ENCODE data around the gene SMIM29.
A peak's percentile ranks its signal among the peaks of the same experiment; 100 is the strongest.
"Not testable (repeated sequence)": the region's sequence is repeated elsewhere in the genome, so short reads cannot be mapped to it uniquely, and the experiment has no call there.

The SMIM29 gene

DNA sequence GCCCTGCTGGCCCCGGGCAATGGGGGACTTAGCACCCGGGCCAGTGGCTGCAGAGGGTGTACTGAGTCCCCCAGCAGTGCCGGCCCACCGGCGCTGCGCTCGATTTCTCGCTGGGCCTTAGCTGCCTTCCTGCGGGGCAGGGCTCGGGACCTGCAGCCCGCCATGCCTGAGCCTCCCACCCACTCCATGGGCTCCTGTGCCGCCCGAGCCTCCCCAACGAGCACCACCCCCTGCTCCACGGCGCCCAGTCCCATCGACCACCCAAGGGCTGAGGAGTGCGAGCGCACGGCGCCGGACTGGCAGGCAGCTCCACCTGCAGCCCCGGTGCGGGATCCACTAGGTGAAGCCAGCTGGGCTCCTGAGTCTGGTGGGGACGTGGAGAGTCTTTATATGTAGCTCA, 20.3 kb upstream of the SMIM29 start:
- not testable (repeated sequence) for DNase-seq (ENCODE audit: low read depth in 3 of 3)

DNA sequence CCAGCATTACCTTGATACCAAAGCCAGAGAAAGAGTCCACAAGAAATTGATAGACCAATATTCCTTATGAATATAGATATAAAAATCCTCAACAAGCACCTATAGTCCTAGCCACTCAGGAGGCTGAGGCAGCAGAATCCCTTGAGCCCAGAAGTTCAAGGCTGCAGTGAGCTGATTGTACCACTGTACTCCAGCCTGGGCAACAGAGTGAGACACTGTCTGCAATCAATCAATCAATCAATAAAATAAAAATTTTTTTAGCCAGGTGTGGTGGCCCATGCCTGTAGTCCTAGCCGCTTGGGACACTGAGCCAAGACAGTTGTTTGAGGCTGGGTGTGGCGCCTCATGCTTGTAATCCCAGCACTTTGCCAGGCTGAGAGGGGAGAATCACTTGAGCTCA, 18.9 kb upstream of the SMIM29 start:
- DNase-seq (ENCODE audit: low read depth in 3 of 3), result no peak

DNA sequence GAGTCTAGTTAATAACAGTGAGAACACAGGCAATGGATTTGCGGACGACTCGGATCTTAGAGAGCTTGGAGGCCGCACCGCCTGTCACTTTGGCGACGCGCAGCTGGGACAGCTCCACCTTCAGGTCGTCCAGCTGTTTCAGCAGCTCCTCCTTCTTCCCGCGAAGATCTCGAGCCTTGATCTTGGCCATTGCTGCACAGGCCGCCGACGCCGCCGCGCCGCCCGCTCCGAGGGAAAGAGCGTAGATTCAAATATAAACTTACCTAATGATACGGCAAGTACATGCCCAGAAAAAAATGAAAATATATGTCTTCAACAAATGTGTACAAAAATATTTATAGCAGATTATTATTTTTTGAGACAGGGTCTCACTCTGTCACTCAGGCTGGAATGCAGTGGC, 14.7 kb upstream of the SMIM29 start:
- DNase-seq (ENCODE audit: low read depth in 3 of 3), result not testable (repeated sequence)

DNA sequence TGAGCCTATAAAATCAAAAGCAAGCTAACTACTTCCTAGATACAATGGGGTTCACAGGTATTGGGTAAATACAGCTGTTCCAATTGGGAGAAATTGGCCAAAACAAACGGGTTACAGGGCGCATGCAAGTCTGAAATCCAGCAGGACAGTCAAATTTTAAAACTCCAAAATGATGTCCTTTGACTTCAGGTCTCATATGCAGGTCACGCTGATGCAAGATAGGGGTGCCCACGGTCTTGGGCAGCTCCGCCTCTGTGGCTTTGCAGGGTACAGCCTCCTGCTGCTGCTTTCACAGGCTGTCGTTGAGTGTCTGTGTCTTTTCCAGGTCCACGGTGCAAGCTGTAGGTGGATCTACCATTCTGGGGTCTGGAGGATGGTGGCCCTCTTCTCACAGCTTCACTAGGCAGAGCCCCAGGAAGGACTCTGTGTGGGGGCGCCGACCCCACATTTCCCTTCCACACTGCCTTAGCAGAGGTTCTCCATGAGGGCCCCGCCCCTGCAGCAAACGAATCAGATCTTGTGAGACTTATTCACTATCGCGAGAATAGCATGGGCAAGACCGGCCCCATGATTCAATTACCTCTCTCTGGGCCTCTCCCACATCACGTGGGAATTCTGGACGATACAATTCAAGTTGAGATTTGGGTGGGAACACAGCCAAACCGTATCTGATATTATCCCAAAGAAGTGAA, 11.9 kb upstream of the SMIM29 start:
- no peak for DNase-seq (ENCODE audit: low read depth in 3 of 3)

DNA sequence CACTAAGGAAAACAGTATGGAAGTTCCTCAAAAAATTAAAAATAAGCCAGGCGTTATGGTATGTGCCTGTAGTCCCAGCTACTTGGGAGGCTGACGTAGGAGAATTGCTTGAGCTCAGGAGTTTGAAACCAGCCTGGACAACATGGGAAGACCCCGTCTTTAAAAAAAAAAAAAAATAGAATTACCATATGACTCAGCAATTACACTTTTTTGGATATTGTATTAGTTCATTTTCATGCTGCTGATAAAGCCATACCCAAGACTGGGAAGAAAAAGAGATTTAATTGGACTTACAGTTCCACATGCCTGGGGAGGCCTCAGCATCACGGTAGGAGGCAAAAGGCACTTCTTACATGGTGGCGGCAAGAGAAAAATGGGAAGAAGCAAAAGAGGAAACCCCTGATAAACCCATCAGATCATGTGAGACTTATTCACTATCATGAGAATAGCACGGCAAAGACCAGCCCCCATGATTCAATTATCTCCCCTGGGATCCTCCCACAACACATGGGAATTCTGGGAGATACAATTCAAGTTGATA, 10.8 kb upstream of the SMIM29 start:
- no peak for DNase-seq (ENCODE audit: low read depth in 3 of 3)

DNA sequence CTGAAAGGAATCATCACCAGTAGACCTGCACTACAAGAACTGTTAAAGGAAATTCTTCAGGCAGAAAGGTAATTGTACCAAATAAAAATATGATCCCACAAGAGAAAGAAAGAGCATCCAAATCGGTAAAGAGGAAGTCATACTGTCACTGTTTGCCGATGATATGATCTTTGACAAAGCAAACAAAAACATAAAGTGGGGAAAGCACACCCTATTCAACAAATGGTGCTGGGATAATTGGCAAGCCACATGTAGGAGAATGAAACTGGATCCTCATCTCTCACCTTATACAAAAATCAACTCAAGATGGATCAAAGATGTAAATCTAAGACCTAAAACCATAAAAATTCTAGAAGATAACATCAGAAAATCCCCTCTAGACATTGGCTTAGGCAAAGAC, 3.6 kb upstream of the SMIM29 start:
- not testable (repeated sequence) for DNase-seq (ENCODE audit: low read depth in 3 of 3)

DNA sequence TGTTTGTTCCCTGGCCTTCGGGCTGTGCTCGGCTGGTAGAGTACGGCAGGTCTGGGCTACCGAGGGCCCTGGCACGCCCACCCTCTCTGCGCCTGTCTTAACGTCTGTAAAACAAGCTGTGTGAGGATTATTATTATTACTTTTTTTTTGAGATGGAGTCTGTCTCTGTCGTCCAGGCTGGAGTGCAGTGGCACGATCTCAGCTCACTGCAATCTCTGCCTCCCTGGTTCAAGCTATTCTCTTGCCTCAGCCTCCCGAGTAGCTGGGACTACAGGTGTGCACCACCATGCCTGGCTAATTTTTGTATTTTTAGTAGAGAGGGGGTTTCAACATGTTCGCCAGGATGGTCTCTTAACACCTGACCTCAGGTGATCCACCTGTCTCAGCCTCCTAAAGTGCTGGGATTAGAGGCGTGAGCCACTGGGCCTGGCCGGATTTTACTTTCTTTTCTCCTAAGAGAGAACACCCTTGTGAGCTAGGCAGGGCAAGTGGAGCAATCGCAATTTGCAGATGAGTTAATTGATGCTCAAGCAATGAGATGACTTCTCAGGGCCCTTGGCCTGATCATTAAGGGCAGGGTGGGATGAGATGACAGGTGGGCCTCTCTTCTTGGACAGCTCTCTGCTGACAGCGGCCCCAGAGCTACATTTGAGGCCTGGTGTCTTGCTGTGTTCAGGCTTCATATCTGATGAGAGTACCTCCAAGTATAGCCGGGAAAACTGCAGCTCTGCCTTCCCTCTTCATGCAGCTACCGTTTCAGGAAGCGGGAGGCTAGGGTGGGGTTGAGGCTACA, 859 bp upstream of the SMIM29 start:
- DNase-seq (ENCODE audit: low read depth in 3 of 3), result no peak

DNA sequence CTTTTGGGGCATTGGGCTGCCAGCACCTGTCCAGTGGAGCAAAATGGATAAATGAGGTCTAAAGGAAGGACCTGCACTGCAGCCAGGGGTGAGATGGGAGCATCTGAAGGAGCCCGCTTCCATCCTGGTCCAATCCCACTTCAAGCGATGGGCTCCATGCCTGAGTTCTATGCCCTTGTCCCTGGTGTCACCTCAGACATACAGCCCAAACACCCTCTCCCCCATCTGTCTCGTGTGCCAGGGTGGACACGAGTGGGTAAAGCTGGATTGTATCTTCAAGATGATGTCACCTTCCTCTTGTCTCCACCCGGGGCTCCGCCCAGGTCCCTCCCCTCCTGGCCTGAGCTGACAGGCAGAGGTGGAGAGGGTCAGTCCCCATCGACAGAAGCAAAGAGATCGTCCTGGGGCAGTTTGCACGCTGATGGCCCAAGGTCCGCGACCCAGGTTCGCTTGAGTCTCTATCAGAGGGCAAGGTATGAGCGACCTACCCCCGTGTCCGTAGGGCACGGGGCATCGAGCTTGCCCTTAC, 544 bp downstream of the SMIM29 start:
- no peak for DNase-seq (ENCODE audit: low read depth in 3 of 3)

DNA sequence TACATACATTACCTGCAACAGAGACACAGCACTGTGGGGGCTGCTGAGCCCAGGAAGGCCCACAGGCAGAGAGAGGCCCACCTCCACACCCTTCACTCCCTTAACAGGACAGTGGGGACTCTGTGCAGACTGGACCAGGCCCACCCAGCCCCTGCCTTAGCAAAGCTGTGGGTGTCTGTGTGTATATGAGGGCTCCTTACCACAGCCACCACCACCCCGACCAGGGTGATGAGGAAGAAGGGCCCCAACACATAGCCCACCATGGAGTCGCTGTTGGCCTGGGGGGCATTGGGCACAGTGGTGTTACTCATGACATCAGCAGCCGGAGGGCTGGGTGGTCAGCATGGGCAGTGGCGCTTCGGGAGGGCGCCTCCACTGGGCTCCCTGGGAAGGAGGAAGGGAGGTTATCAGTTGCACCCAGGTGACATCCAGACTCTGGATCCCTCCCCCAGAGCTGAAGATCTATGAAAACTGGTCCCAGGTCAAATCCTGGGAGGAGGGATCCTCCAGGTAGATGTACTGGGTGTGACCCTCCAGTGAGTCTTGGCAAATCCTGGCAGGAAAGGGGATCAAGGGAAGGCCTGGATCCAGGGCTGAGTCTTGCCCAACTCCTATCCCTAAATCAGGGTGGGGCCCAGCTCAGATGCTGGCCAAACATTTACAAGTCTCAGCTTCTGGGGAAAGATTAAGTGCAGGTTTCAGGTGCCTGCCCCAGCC, 1.2 kb downstream of the SMIM29 start:
- DNase-seq (ENCODE audit: low read depth in 3 of 3), result no peak

DNA sequence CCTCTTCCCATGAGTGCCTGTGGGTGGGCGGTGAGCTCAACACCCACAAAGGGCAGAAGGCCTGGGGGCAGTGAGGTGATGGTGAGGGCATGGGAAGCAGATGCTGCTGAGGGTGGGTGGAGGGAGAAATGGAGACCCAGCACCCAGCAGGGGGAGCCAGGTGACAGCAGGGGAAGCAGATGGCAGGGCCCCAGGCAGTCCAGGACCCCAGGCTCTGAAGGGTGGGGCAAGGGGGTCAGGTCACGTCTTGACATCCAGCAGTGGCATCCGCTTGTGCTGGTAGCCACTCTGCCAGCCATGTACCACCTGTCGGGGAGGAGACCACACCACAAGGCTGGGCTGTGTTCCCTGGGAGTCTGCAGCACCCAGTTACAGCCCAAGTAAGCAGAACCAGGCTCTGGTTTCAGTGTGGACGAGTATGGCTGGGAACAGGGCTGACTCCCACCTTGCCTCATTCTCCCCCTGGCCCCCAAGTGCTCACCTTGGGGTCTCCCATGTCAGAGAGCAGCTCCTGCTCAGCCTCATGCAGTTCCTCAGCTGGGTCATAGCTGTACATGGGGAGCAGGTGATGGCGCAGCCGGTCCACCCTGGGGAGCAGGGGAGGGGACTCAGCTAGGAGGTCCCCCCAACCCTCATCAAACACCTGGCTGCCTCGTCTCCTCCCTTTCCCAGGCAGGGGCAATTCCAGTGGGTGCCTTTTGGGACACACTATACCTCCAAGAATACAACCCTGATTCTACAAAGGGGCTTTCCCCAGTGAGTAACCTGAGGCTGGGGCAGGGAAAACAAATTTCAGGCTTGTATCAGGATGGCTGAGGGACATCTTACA, 2.0 kb downstream of the SMIM29 start:
- DNase-seq (ENCODE audit: low read depth in 3 of 3), result no peak

DNA sequence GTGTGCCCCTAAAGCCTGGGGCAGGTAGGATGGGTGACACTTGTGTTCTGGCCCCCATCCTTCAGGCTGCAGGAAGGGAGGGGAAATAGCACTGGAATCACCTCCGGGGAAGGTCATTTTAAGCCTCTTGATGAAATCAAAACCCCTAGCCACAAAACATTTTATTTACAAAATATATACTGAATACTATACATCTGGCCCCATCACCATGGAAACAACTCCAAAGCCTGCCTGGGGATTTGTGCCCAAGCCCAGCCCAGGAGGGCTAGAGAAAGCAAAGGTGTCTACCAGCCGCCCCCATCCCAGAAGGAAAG, 2.6 kb downstream of the SMIM29 start:
- DNase-seq (ENCODE audit: low read depth in 3 of 3), result no peak

DNA sequence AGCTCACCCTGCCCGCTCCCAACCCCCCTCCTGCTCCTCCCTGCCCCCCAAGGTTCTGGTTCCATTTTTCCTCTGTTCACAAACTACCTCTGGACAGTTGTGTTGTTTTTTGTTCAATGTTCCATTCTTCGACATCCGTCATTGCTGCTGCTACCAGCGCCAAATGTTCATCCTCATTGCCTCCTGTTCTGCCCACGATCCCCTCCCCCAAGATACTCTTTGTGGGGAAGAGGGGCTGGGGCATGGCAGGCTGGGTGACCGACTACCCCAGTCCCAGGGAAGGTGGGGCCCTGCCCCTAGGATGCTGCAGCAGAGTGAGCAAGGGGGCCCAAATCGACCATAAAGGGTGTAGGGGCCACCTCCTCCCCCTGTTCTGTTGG, 3.1 kb downstream of the SMIM29 start:
- not testable (repeated sequence) for DNase-seq (ENCODE audit: low read depth in 3 of 3)

DNA sequence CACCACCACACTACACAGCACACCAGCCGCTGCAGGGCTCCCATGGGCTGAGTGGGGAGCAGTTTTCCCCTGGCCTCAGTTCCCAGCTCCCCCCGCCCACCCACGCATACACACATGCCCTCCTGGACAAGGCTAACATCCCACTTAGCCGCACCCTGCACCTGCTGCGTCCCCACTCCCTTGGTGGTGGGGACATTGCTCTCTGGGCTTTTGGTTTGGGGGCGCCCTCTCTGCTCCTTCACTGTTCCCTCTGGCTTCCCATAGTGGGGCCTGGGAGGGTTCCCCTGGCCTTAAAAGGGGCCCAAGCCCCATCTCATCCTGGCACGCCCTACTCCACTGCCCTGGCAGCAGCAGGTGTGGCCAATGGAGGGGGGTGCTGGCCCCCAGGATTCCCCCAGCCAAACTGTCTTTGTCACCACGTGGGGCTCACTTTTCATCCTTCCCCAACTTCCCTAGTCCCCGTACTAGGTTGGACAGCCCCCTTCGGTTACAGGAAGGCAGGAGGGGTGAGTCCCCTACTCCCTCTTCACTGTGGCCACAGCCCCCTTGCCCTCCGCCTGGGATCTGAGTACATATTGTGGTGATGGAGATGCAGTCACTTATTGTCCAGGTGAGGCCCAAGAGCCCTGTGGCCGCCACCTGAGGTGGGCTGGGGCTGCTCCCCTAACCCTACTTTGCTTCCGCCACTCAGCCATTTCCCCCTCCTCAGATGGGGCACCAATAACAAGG, 3.6 kb downstream of the SMIM29 start:
- not testable (repeated sequence) for DNase-seq (ENCODE audit: low read depth in 3 of 3)

DNA sequence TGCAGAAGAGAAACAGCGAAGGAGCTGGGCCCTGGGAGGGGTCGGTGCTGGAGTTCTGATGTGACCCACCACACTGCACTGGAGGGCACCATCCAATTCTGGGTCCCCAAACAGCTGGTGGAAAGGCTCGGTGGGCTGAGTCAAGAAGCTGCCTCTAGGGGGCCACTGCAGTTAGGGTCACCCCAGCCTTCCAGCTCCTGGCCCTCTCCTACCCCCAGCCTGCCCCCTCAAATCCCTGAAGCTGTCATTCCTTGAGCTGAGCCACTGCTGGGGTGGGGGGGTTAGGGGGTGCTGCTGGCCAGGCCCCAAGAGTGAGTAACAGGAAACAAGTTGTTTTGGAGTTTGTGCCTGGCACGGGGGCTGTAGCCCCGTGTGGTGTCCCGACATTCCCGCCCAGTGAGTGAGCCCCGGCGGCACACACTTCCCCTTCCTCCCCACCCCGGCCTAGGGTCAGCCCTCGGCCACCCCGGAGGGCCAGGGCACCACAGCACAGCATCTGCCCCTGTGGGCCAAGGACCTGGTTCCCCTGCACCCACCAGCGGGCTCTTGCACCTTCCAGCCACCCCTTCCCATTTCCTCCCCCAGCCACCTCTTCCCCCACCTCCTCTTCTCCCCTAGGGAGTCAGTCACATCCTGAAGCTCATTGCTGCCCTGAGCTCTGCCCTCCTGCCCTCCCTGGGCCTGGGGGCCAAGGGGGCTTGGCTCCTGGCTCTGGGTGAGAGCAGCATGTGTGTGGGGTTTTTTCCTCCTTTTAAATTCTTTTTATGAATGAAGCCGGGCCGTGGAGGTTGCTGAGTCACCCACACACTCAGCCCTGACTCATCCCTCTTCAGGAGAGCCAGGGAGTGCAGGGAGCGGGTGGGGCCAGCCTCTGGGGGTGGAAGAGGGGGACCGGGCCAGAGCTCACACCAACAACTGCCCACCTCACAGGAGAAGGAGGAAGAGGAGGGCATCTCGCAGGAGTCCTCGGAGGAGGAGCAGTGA, 4.6 kb downstream of the SMIM29 start:
- DNase-seq (ENCODE audit: low read depth in 3 of 3), result peak in 2 of 3 experiments; percentile 58 to 59

DNA sequence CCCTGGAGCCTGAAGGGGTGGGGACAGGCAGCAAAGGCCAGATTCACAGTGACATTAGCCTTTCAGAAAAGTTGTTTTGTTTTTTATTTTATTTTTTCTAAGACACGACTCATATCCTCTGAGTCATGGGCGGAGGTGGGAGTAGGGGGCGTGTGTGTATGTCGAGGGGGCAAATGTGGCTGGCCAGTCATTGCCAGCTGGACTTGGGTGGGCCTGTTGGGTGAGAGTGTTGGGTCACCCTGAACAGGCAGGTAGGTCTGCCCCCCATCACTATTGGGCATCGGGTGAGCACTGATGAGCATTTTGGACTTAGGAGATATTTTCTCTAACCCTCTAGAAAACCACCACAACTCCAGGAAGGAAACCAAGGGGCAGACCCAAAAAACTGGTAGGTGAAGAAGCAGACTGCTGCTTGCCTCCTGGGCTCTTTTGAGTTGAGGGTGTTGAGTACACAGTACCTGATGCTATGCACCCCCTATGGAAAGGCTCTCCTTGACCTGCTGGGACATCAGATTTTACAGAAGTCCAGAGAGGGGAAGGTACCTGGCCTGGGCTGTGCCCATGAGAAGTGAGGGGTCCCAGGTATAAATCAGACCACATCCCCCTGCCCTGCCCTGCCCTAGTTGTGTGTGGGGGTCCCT, 5.6 kb downstream of the SMIM29 start:
- DNase-seq (ENCODE audit: low read depth in 3 of 3), result no peak

DNA sequence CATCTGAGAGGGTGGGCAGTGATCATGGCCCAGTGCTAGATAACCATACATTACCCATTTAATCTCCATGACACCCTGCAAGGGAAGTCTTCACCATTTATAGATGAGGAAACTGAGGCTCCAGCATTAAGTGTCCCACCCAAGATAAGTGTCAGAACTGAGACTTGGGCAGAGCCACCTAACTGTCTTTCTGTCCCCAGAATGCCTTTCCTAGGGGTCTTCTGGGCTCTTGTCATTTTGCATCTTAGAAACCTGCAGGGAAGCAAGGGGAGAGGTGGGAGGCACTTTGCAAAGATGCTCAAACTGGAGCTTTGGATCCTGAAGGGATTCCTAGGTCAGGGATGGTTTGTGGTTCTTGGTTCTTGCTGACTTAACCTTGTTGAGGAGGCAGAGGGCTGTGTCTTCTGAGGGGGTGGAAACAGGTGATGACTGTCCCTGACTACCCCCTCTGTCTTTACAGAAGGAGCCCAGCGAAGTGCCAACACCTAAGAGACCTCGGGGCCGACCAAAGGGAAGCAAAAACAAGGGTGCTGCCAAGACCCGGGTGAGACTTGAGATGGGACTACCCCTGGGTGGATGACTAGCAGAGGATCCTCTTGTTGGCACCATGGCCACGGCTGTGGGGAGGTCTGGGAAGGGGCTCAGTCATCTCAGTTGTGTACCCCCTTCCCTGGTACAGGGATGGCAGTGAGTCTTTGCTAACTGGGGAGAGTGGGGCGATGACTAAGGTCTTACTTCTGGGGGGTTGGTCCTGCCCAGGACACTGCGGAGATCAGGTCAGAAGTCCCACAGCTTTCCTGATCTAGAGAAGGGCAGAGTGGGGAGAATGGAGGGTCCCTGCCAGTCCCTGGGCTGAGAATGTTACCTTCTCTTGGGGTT, 6.3 kb downstream of the SMIM29 start:
- DNase-seq (ENCODE audit: low read depth in 3 of 3), result no peak

DNA sequence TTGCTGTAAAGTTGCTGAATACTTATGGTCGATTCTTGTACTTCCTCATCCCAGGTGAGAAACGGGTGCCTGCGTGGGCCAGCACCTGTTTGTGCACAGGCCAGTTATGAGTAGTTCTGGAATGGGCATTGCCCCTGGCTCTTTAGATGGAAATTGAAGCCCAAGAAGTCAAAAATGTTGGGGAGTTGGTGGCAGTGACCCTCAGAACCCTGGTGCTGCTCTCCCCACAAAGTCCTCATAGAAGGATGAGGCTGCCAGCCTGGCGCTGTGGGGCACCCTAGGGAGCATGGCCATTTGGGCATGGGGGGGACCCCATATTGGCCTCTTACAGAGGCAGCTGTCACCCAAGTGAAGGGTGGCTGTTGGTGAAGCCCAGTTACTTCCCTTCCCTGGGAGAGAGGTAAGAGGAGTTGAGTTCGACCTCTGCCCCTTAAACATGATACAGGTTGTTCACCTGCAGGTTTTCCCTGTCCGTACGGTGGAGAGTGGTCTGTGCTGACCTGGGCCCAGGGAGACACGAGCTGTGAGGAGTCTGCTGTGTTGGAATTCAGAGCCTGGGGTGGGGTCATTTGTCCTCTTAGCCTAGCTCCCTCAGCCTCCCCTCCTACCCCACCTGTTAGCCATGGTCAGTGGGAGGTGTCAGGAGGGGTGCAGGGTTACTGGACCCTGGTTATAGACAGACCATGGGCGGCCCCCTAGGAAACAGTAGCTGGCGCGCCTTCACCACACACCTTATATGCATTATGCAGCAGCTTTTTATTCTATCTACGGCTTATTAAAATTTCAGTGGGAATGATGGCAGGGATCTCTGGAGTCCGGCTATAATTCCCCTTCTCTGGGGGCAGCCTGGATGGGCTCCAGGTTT, 7.2 kb downstream of the SMIM29 start:
- no peak for DNase-seq (ENCODE audit: low read depth in 3 of 3)

Data from stimulated activated CD4-positive, alpha-beta T cell treated with anti-CD3 and anti-CD28 coated beads, TNF-alpha, amount 100 ng/mL, for 4 hours (primary cell).